Right lobe of liver (tissue), 4 donors: ENCODE measurements around the gene HNMT.

Experiments used
- POLR2A ChIP-seq: fragments of 450-650 bp; IDR thresholded peaks from one replicate; pipeline ENCODE4 v1.6.1; 2017; ENCODE audit warnings: antibody characterized with exemption, mild to moderate bottlenecking
- TF ChIP-seq, protein P1 (sequence below), 4 donors: fragments of 200-600 bp in 3 of 4; fragments of 450-650 bp in 1 of 4; IDR thresholded peaks; one replicate each; pipeline versions ENCODE4 v1.5.1 to v1.8.0; 2016 to 2022; ENCODE audit warnings: antibody characterized with exemption in 4 of 4, mild to moderate bottlenecking in 2 of 4
- donor health status: DM: no; HTN: no; CAD: no.
- donor health status: DM: no; HTN: no; CAD: no.
- donor health status: DM: no; HTN: yes; CAD: no.

DNA sequence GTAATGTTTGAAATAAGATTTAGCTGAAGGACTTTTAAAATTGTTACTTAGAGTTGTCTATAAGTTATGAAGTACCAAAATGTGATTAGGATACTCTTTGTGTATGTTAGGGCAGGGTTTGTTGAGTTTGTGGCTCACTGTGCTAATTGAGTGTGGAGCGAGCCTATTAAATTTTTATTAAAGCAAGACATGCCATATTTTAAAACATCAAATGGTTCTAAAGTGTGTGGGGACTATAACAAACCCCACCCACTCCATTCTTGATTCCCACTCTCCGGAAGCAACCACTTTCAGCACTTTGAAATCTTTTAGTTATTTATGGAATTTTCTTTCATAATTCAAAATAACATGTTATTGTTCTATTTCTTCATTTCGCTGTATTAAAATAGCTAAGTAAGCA lies 1.8 kb downstream of the HNMT start:
- TF ChIP-seq POLR2A, result no peak
- TF ChIP-seq, protein P1, sequence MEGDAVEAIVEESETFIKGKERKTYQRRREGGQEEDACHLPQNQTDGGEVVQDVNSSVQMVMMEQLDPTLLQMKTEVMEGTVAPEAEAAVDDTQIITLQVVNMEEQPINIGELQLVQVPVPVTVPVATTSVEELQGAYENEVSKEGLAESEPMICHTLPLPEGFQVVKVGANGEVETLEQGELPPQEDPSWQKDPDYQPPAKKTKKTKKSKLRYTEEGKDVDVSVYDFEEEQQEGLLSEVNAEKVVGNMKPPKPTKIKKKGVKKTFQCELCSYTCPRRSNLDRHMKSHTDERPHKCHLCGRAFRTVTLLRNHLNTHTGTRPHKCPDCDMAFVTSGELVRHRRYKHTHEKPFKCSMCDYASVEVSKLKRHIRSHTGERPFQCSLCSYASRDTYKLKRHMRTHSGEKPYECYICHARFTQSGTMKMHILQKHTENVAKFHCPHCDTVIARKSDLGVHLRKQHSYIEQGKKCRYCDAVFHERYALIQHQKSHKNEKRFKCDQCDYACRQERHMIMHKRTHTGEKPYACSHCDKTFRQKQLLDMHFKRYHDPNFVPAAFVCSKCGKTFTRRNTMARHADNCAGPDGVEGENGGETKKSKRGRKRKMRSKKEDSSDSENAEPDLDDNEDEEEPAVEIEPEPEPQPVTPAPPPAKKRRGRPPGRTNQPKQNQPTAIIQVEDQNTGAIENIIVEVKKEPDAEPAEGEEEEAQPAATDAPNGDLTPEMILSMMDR (IDR thresholded peaks at IDR 0.05), result no peak
